Measurements from ENCODE around the gene PROS1.
"Not testable (repeated sequence)": the region's sequence is repeated elsewhere in the genome, so short reads cannot be mapped to it uniquely, and the experiment has no call there.

The PROS1 gene

GRCh38 chr3:93969997-93970396 is 3.7 kb downstream of the PROS1 start:
- DNase-seq (ENCODE audit: low read depth in 2 of 2): no peak

GRCh38 chr3:93969443-93969842 is 4.3 kb downstream of the PROS1 start:
- no peak for DNase-seq (ENCODE audit: low read depth in 2 of 2)

GRCh38 chr3:93965106-93965505 is 8.6 kb downstream of the PROS1 start:
- not testable (repeated sequence) for DNase-seq (ENCODE audit: low read depth in 2 of 2)

- no peak for DNase-seq (ENCODE audit: low read depth in 2 of 2)
These were observed 10.9 kb downstream of the PROS1 start for GRCh38 chr3:93962798-93963197.

- no peak for DNase-seq (ENCODE audit: low read depth in 2 of 2)
These were observed 12.2 kb downstream of the PROS1 start for GRCh38 chr3:93961489-93961888.

GRCh38 chr3:93961026-93961425 is 12.7 kb downstream of the PROS1 start:
- no peak for DNase-seq (ENCODE audit: low read depth in 2 of 2)

GRCh38 chr3:93949958-93950357 is 23.7 kb downstream of the PROS1 start:
- not testable (repeated sequence) for DNase-seq (ENCODE audit: low read depth in 2 of 2)

- not testable (repeated sequence) for DNase-seq (ENCODE audit: low read depth in 2 of 2)
These were observed 36.2 kb downstream of the PROS1 start for GRCh38 chr3:93937485-93937884.

GRCh38 chr3:93936549-93936948 is 37.1 kb downstream of the PROS1 start:
- no peak for DNase-seq (ENCODE audit: low read depth in 2 of 2)

GRCh38 chr3:93934366-93935046 is 39.2 kb downstream of the PROS1 start:
- DNase-seq (ENCODE audit: low read depth in 2 of 2): no peak

GRCh38 chr3:93931597-93932229 is 42.0 kb downstream of the PROS1 start:
- no peak for DNase-seq (ENCODE audit: low read depth in 2 of 2)

GRCh38 chr3:93930041-93930440 is 43.7 kb downstream of the PROS1 start:
- no peak for DNase-seq (ENCODE audit: low read depth in 2 of 2)

- no peak for DNase-seq (ENCODE audit: low read depth in 2 of 2)
These were observed 46.9 kb downstream of the PROS1 start for GRCh38 chr3:93926789-93927188.

GRCh38 chr3:93924491-93924890 is 49.2 kb downstream of the PROS1 start:
- DNase-seq (ENCODE audit: low read depth in 2 of 2): no peak

- DNase-seq (ENCODE audit: low read depth in 2 of 2): no peak
These were observed 50.7 kb downstream of the PROS1 start for GRCh38 chr3:93923006-93923405.

GRCh38 chr3:93917546-93918029 is 56.1 kb downstream of the PROS1 start:
- DNase-seq (ENCODE audit: low read depth in 2 of 2): not testable (repeated sequence)

GRCh38 chr3:93913623-93914022 is 60.1 kb downstream of the PROS1 start:
- DNase-seq (ENCODE audit: low read depth in 2 of 2): not testable (repeated sequence)

GRCh38 chr3:93911206-93911605 is 62.5 kb downstream of the PROS1 start:
- no peak for DNase-seq (ENCODE audit: low read depth in 2 of 2)

GRCh38 chr3:93910097-93910496 is 63.6 kb downstream of the PROS1 start:
- no peak for DNase-seq (ENCODE audit: low read depth in 2 of 2)

- DNase-seq (ENCODE audit: low read depth in 2 of 2): no peak
These were observed 66.6 kb downstream of the PROS1 start for GRCh38 chr3:93907132-93907531.

- no peak for DNase-seq (ENCODE audit: low read depth in 2 of 2)
These were observed 67.5 kb downstream of the PROS1 start for GRCh38 chr3:93906245-93906644.

- no peak for DNase-seq (ENCODE audit: low read depth in 2 of 2)
These were observed 69.1 kb downstream of the PROS1 start for GRCh38 chr3:93904568-93904967.

- not testable (repeated sequence) for DNase-seq (ENCODE audit: low read depth in 2 of 2)
These were observed 95.3 kb downstream of the PROS1 start for GRCh38 chr3:93878250-93879017.

Measured in stimulated activated CD8-positive, alpha-beta memory T cell treated with anti-CD3 and anti-CD28 coated beads, Interleukin-7, amount 100 ng/mL, for 4 hours (primary cell).